DND-41 (cell line): ENCODE data around the gene FFAR4.

Experiments
- ATAC-seq: fragments of 200-7000 bp; cut with Tn5 transposase; 3 replicates; pipeline ENCODE4 v1.9.1; 2021; ENCODE audit warnings: low read depth; ENCODE audit not compliant: insufficient read depth
- DNase-seq: peaks from one replicate; pipeline ENCODE4 v3.0.0-alpha.2; 2020
- H2AFZ ChIP-seq: 2 replicates; pipeline ENCODE4 v1.6.0; 2012; ENCODE audit warnings: low read depth, low read length
- H3K27ac ChIP-seq: 2 replicates; pipeline ENCODE4 v1.5.1; 2012; ENCODE audit warnings: low read length, inconsistent platforms
- H3K27me3 ChIP-seq: fragments of 200-600 bp; sonication (generic); 2 replicates; pipeline ENCODE4 v1.6.0; 2012; ENCODE audit warnings: low read length, mild to moderate bottlenecking, inconsistent platforms; ENCODE audit not compliant: insufficient read depth, poor library complexity
- H3K36me3 ChIP-seq: 2 replicates; pipeline ENCODE4 v1.5.1; 2012; ENCODE audit warnings: low read length, inconsistent platforms; ENCODE audit not compliant: insufficient read depth
- H3K4me1 ChIP-seq: 2 replicates; pipeline ENCODE4 v1.5.1; 2012; ENCODE audit warnings: mild to moderate bottlenecking, low read length; ENCODE audit not compliant: insufficient read depth
- H3K4me2 ChIP-seq: 2 replicates; pipeline ENCODE4 v1.6.0; 2012; ENCODE audit warnings: mild to moderate bottlenecking, moderate library complexity, low read length, inconsistent platforms; ENCODE audit not compliant: insufficient read depth
- H3K4me3 ChIP-seq, 2 experiments: fragments of 200-600 bp in 1 of 2; shearing (Covaris generic) in 1 of 2; 2 replicates each; pipeline ENCODE4 v1.5.1; 2012 to 2016; ENCODE audit warnings: inconsistent platforms in 2 of 2, low read length in 2 of 2, mild to moderate bottlenecking in 2 of 2, low read depth in 1 of 2, moderate library complexity in 1 of 2
- H3K79me2 ChIP-seq: 2 replicates; pipeline ENCODE4 v1.6.0; 2012; ENCODE audit warnings: low read length, inconsistent platforms; ENCODE audit not compliant: insufficient read depth
- H3K9ac ChIP-seq: 2 replicates; pipeline ENCODE4 v1.6.0; 2012; ENCODE audit warnings: low read depth, mild to moderate bottlenecking, inconsistent platforms, low read length, moderate library complexity
- H3K9me3 ChIP-seq: 2 replicates; pipeline ENCODE4 v1.5.1; 2012; ENCODE audit warnings: low read length, moderate library complexity, mild to moderate bottlenecking, inconsistent platforms; ENCODE audit not compliant: insufficient read depth, severe bottlenecking
- H4K20me1 ChIP-seq: 2 replicates; pipeline ENCODE4 v1.6.0; 2012; ENCODE audit warnings: low read length; ENCODE audit not compliant: insufficient read depth
- EZH2 ChIP-seq: IDR thresholded peaks from 3 replicates; pipeline ENCODE4 v1.6.1; 2012; ENCODE audit warnings: borderline replicate concordance, low read depth, mild to moderate bottlenecking, moderate library complexity, low read length, inconsistent platforms; ENCODE audit not compliant: severe bottlenecking
- TF ChIP-seq, protein P1 (sequence below): IDR thresholded peaks from 2 replicates; pipeline ENCODE4 v1.5.1; 2012; ENCODE audit warnings: borderline replicate concordance, low read length, moderate library complexity, mild to moderate bottlenecking; ENCODE audit not compliant: poor library complexity, severe bottlenecking; ENCODE audit errors: extremely low read depth

FFAR4 gene

DNA sequence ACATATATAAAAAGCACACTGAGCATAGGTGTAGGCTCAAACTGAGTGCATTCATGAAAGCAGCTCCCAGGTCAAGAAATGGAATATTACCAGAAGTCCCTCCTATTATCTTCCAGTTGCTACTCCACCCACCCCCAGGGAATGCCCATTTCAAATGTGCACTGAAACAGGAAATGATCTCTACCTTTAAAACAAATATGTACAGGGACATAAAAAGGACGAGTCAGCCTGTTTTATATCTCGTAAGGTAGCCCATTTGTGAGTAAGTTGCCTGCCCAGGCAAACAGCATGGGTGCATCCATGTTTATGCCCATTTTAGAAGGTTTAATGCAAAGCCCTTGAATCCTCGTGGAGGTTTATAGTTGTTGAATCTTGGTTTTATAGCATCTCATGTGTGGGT, 10.4 kb downstream of the FFAR4 start:
- Histone ChIP-seq H3K4me3 (no peak overlapping the region), H3K4me1 (peaks cover 4% of the 10 kb centered on the region; the same call in 1 of the 2 replicates), H3K4me2 (no peak overlapping the region), H3K36me3 (no peaks in the 10 kb centered on the region), H2AFZ (no peak overlapping the region), H3K79me2 (no peaks in the 10 kb centered on the region), H3K27me3 (peaks cover 5% of the 10 kb centered on the region), H3K9me3 (no peaks in the 10 kb centered on the region), H4K20me1 (no peaks in the 10 kb centered on the region), H3K9ac (no peak overlapping the region), H3K27ac (no peak overlapping the region)
- no peak for TF ChIP-seq EZH2
- no peak for DNase-seq
- no peak for ATAC-seq

DNA sequence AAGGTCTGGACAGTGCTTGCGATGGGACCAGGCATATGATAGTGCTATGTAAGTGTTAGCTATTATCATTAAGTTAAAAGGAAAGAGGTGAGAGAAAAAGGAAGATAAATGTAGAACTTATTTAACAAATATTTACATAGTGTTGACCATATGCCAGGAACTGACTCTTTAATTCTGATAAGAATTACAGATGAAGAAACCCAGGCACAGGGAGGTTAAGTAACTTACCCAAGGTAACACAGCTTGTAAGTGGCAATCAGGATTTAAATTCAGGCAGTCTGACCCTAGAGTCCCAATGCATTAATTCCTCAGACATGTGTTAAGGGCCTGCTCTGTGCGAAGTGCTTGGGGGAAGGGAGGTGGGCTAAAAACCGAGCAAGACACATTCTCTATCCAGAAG, 11.1 kb downstream of the FFAR4 start:
- no peak for DNase-seq
- ATAC-seq, result no peak
- no peaks in the 10 kb centered on the region for H3K36me3 ChIP-seq
- TF ChIP-seq, protein P1, sequence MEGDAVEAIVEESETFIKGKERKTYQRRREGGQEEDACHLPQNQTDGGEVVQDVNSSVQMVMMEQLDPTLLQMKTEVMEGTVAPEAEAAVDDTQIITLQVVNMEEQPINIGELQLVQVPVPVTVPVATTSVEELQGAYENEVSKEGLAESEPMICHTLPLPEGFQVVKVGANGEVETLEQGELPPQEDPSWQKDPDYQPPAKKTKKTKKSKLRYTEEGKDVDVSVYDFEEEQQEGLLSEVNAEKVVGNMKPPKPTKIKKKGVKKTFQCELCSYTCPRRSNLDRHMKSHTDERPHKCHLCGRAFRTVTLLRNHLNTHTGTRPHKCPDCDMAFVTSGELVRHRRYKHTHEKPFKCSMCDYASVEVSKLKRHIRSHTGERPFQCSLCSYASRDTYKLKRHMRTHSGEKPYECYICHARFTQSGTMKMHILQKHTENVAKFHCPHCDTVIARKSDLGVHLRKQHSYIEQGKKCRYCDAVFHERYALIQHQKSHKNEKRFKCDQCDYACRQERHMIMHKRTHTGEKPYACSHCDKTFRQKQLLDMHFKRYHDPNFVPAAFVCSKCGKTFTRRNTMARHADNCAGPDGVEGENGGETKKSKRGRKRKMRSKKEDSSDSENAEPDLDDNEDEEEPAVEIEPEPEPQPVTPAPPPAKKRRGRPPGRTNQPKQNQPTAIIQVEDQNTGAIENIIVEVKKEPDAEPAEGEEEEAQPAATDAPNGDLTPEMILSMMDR, result no peak
- no peak for TF ChIP-seq EZH2
- H3K4me3 ChIP-seq, result no peak overlapping the region
- H3K4me2 ChIP-seq, result no peak overlapping the region
- H3K27ac ChIP-seq, result no peak overlapping the region
- H3K9ac ChIP-seq, result no peak overlapping the region
- H4K20me1 ChIP-seq, result no peaks in the 10 kb centered on the region
- no peak overlapping the region for H2AFZ ChIP-seq
- no peaks in the 10 kb centered on the region for H3K9me3 ChIP-seq
- H3K4me1 ChIP-seq, result peaks cover 4% of the 10 kb centered on the region; the same call in 1 of the 2 replicates
- H3K27me3 ChIP-seq, result peaks cover 5% of the 10 kb centered on the region
- no peaks in the 10 kb centered on the region for H3K79me2 ChIP-seq

DNA sequence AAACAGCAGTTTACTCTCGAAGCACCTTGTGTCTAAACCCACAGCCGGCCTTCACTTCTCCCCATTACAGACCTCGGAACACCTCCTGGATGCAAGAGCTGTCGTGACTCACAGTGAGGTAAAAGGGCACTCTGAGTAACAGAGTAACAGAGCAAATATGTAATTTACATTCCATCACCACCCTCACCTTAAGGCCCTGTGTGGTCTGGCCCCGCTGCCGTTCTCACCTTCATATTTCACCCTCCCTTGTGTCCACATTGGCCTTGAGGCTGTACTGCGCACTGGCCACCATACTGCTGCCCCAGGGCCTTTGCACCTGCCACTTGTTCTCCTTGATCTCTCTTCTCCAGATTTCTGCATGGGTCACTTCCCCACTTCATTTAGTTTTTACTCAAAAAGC, 12.6 kb downstream of the FFAR4 start:
- no peak overlapping the region for H3K4me3 ChIP-seq
- no peak overlapping the region for H3K9ac ChIP-seq
- H3K79me2 ChIP-seq, result no peaks in the 10 kb centered on the region
- no peak overlapping the region for H2AFZ ChIP-seq
- no peaks in the 10 kb centered on the region for H4K20me1 ChIP-seq
- no peak overlapping the region for H3K27ac ChIP-seq
- ATAC-seq, result no peak
- no peaks in the 10 kb centered on the region for H3K36me3 ChIP-seq
- TF ChIP-seq, protein P1, result no peak
- TF ChIP-seq EZH2, result no peak
- H3K27me3 ChIP-seq, result peaks cover 2% of the 10 kb centered on the region
- H3K9me3 ChIP-seq, result no peaks in the 10 kb centered on the region
- DNase-seq, result no peak
- no peaks in the 10 kb centered on the region for H3K4me1 ChIP-seq
- H3K4me2 ChIP-seq, result no peak overlapping the region

DNA sequence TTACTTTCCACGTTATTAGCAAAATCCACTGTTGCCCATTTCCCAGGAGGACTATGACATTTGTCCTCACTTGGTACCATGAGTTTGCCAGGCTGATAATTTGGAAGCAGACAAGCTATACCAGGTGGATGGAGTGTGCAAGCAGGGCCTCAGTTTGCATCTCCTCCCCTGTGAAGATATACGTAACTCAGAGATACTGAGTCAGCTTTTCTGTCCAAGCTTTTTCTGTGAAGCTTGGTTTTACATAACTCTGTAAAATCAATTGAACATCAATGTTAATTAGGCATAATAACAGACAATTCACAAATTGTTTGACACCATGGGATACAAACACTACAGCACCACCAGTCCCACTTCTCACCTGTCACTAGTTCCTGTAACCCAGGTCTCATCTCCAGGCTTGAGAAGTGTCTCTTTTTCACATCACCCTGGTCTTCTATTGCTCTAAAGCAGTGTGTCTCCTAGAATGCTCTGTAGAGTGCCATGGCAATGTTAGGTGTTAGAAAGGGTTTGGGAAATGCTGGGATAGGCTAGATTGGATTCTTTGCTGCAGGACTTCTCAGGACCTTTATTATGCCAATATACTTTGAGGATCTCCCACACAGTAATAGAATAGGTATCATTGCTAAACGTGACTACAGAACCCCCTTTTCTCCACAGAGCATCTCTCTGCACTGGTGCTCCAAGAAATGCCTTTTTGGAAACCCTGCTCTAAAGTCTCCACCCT, 13.7 kb downstream of the FFAR4 start:
- H3K79me2 ChIP-seq, result no peaks in the 10 kb centered on the region
- no peak overlapping the region for H3K4me3 ChIP-seq
- no peaks in the 10 kb centered on the region for H3K9me3 ChIP-seq
- H3K9ac ChIP-seq, result no peak overlapping the region
- no peak for DNase-seq
- no peaks in the 10 kb centered on the region for H3K36me3 ChIP-seq
- H3K4me1 ChIP-seq, result no peaks in the 10 kb centered on the region
- no peaks in the 10 kb centered on the region for H4K20me1 ChIP-seq
- no peak for ATAC-seq
- H2AFZ ChIP-seq, result no peak overlapping the region
- TF ChIP-seq, protein P1, result no peak
- no peak for TF ChIP-seq EZH2
- no peak overlapping the region for H3K4me2 ChIP-seq
- H3K27me3 ChIP-seq, result no peaks in the 10 kb centered on the region
- H3K27ac ChIP-seq, result no peak overlapping the region
